Activated CD4-positive, alpha-beta T cell treated with anti-CD3 and anti-CD28 coated beads for 24 hours (primary cell): Measurements from ENCODE around the gene RIN3.

Experiments used
- DNase-seq, 2 donors: peaks; one replicate each; pipeline ENCODE4 v3.0.0-alpha.2; 2020; ENCODE audit warnings: low read depth in 2 of 2

The RIN3 gene

GRCh38 chr14:92714739-92715307 lies 201.2 kb downstream of the RIN3 start:
- peak; percentile 76 to 88 for DNase-seq

DNA sequence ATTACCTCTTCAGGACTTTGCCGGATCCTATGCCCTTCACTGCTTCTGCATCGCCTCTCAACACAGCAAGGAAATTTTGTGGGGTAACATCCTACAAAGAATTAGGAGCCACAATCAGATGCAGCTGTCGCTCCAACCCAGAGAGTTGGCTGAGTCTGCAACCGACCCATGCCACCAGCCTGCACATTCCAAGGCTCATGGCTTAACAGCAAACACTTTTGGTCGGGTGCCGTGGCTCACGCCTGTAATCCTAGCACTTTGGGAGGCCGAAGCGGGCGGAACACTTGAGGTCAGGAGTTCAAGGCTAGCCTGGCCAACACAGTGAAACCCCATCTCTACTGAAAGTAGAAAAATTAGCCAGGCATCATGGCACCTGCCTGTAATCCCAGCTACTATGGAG lies 202.6 kb downstream of the RIN3 start:
- DNase-seq: no peak

- no peak for DNase-seq
Measured at GRCh38 chr14:92717571-92718042, 204.0 kb downstream of the RIN3 start.

DNA sequence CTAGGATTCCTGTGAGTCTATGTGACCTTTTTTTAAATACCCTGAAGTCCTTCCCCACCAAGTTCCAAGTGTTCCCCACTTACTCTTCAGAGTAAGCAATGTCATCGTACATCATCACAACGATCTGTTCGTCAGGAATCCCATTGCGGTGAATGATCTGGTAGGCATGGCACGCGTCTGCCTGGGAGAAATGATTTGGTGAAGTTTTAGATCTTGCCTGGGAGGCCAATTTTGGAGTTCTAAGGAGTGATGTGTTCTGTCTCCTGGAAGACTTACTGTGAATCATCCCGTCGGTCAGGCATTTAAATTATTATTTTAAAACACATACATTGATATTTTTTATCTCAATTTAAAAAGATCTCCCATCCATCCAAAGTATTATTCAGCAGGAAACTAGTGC lies 205.1 kb downstream of the RIN3 start:
- DNase-seq: no peak

DNA sequence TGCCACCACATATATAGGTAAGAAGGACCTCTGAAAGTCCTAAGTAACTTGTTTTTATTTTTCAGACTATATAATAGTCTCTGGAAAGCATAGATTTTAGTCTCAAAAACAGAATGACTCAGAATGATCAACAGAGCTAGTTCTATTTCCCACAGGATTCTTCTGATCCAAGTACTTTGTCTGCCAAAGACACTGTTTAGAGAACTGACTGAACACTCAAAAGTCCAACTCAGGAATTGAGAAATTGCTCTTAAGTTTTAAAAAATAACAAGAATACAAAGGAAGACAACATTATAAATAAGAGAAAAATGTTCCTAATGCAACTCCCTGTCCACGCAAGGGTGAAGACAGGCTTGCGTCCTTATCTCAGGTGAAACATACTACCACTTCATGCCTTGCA lies 205.8 kb downstream of the RIN3 start:
- no peak for DNase-seq

GRCh38 chr14:92719890-92720323 lies 206.3 kb downstream of the RIN3 start:
- DNase-seq: no peak

DNA sequence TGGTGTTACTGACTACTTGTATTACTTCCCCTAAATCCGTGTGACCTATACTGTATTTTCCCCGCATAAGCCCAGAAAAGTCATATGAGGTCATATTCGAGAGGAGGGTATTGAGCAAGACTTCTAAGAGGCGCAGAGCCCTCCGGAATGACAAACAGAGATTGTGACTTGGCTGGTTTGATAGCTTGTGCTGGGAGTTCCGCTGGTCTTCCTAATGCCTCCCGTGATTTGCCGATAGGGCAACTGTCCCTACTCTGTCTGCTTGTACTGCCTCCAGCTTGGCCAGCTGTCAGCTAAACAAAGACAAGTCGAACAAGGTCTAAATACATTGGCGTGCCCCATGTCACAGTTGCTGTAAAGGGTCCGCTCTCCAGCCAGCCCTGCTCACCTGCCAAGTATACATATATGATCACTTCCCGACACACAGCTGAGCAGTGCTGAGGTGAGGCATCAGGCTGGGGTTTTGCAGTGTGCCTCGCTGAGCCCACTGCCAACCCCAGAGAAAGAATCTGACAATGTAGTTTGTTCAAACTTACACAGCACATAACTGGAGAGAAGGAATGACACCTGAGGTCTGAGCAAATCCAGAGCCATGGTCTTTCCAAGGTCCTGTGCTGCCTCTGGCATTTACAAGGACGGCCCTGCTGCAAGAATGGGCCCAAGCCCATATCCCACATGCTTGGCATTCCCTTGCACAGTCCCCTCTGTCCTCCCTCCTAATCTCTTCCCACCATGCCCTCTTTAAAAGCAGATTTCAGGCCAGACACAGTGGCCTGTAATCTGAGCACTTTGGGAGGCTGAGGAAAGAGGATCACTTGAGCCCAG lies 211.1 kb downstream of the RIN3 start:
- no peak for DNase-seq

- DNase-seq: no peak
Measured at GRCh38 chr14:92726135-92726932, 212.8 kb downstream of the RIN3 start.

GRCh38 chr14:92726933-92727262 lies 213.3 kb downstream of the RIN3 start:
- DNase-seq: no peak

DNA sequence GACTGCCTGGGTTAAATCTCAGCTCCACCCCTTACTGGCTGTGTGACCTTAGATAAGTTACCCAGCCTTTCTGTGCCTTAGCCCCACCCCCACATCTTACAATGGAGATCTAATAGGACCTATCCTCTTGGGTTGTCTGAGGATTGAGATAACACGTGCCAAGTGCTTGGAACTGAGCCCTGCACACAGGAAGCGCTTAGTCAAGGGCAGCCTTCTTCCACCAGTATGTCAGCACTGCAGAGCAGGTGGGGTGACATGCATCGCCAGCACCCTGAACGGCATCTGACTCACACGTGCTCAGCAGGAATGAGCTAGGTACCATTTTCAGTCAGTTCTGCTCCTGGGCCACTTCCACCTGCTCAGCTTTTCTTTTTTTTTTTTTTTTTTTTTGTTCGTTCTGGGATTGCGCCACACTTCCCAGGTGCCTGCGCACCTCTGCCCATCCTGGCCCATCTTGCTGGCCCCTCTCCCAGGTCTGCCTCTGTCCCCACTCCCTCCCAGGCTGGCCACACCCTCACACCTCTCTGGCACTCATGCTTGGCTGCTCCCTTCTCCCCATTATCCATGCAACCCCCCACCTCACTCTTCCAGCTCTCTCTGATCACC lies 215.3 kb downstream of the RIN3 start:
- DNase-seq: peak in 1 of 2 donors; percentile 33

DNA sequence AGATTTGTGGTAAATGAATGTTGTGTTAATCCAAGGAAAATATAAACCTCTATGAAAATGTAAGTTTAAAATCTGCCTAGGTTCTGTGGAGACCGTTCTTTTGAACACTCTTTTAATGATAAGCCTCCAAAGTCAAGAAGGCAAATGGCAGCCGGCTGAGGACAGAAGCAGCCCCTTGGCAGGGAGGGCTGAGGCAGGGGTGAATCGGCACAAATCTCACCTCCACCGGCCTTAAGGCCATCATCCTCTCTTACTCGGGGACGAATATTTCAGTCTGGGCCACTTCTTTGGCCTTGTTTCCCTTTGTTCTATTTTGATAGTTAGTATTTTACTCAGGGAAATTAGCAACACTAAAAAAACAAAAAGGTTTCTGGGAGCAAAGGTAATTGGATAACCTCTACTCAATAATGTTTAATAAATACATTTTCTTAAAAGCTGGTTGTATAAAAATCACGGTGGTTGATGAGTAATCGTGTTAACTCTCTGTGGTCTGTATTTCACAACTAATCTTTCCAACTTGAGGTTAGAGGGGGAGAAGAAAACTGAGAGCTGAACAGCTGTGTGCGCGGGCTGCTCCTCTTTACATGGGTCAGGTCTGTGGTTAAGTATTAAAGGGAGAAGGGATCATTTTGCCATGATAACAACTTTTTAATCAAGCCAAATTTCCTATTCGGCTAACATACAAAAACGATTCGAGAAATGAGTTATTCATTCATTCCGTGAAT lies 216.2 kb downstream of the RIN3 start:
- no peak for DNase-seq

- no peak for DNase-seq
Measured at GRCh38 chr14:92731622-92732115, 218.1 kb downstream of the RIN3 start.

DNA sequence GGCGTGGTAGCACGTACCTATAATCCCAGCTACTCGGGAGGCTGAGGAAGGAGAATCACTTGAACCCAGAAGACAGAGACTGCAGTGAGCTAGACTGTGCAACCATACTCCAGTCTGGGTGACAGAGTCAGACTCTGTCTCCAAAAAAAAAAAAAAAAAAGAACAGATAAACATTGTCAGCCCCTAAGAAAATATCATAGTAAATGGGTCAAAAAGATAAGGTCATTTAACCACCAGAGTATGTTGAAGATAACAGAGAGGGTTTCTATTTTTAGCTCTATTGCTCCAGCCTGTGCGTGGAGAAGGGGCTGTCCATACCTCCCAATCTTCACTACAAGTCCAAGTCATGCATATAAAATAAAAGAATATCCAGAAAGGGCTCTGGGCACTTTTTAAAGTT lies 219.4 kb downstream of the RIN3 start:
- DNase-seq: no peak

DNA sequence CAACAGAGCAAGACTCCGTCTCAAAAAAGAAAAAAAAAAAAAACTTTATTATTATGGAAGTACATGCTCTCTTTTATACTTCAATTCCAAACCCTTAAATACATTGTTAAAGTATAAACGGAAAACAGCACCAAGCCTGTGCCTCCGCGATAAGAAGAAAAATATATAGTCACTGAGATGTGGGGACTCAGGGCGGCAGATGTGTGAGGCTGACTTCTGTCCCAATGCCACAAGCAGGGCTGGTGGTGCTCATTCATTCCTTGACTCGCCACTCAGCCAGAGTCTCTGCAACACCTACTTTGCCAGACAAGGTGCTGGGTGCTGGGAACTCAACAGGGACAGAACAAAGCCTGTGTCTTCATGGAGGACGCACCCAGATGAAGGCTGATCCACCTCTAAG lies 221.0 kb downstream of the RIN3 start:
- no peak for DNase-seq

GRCh38 chr14:92735344-92735743 lies 221.8 kb downstream of the RIN3 start:
- DNase-seq: no peak

DNA sequence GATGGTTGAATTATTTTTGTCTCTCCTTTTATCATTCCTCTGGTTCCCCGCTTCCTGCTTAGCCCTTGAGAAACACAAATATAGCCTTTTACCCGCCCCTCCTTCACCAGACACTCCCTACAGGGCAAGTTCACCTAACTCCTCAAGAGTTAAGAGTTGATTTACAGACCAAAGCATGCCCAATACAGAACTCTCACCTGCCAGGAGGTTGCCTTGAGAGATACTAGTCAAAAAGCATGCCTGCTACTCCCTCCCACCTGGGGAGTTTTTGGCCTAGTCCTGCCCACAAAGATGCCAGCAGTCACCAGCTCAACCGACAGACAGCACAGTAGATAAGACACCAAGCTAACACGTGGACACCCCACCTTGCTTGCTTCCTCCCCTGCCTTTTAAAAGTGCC lies 223.6 kb downstream of the RIN3 start:
- DNase-seq: no peak

DNA sequence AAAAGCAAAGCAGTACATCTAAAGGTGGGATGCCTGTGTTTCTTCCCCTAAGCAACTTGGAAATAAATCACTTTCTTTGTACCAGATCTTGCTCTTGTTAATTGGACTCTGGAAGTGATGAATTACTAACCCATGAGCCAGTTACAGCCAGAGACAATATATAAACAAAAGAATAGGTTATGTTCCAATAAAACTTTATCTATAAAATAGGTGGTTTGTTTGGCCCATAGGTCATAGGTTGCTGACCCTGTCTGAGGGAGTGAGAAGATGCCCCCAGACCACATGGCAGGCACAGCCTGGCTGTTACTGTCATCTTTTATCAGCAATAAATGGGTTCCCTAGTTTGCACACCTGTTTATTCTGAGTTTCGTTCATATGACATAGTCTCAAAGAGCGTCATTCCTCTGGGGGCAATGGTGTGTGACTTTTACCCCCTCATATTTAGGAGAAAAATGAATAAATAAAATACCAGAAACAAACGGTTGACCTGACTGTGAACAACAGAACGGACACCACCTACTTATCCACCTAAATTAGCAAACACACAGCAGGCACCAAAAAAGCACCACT lies 224.1 kb downstream of the RIN3 start:
- DNase-seq: no peak
